ENCODE results near the gene UQCC5.

The UQCC5 gene

DNA sequence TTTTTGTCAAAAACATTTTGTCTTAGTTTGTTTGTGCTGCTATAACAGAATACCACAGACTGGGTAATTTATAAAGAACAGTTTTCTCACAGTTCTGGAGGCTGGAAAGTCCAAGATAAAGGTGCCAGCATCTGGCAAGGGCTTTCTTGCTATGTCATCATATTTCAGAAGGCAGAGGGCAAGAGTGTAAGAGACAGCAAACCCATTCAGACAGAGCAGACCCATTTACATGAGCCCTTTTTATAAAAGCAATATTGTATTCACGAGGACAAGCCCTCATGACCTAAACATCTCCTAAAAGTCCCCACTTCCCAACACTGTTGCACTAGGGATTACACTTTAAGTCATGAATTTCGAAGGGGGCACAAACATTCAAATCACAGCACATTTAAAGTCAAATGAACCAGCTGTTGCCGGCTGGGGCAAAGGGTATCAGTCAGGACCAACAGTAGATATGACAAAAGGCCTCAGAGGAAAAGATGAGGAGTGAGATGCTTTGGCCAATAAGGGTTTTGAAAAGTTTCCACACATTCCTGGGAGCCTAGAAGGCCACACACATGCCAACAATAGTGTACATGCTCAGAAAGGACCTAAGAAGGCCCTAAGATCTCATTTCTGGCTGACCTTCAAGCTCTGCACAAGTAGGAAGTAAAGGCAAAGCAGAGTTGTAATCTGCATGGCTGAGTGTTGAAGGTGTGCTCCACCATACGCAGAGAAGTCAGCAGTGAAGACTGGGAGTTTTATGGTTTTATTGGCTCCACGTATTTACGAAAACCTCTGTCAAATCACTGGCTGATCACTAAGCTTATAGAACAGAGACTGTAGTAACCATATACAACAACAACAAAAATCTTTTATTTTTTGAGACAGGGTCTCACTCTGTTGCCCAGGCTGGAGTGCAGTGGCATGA, 37.9 kb downstream of the UQCC5 start:
- DNase-seq = no peak

Measured in femur (tissue), 1 donor.